GM12878 (cell line): ENCODE data around the gene ADAMTSL2.

Source experiments
- BCLAF1 ChIP-seq: fragments of 450-650 bp; IDR thresholded peaks from 2 replicates; pipeline ENCODE4 v1.6.1; 2017; ENCODE audit warnings: antibody characterized with exemption, mild to moderate bottlenecking, moderate library complexity
- BRCA1 ChIP-seq: IDR thresholded peaks from 2 replicates; pipeline ENCODE4 v1.6.1; 2011; ENCODE audit warnings: low read depth, low read length, improper control_type of control experiment
- CEBPB ChIP-seq, 2 experiments: fragments of 150-350 bp in 1 of 2; IDR thresholded peaks; 2 replicates each; pipeline ENCODE4 v1.6.1; 2012 to 2014; ENCODE audit warnings: low read depth in 2 of 2, low read length in 2 of 2, borderline replicate concordance in 1 of 2, inconsistent platforms in 1 of 2
- EP300 ChIP-seq, 2 experiments: fragments of 150-350 bp in 1 of 2; IDR thresholded peaks; 2 replicates each; pipeline ENCODE4 v1.6.1; 2011 to 2012; ENCODE audit warnings: low read depth in 2 of 2, low read length in 2 of 2, borderline replicate concordance in 1 of 2, improper control_type of control experiment in 1 of 2, inconsistent platforms in 1 of 2; ENCODE audit not compliant: control insufficient read depth in 1 of 2
- POLR2A ChIP-seq: IDR thresholded peaks from 2 replicates; pipeline ENCODE4 v1.6.1; 2011; ENCODE audit warnings: low read depth, mild to moderate bottlenecking, low read length
- SPI1 ChIP-seq: IDR thresholded peaks from 2 replicates; pipeline ENCODE4 v1.6.1; 2011; ENCODE audit warnings: low read depth, mild to moderate bottlenecking, low read length, moderate library complexity, borderline replicate concordance; ENCODE audit not compliant: insufficient read depth
- TCF12 ChIP-seq: IDR thresholded peaks from 2 replicates; pipeline ENCODE4 v1.6.1; 2011; ENCODE audit warnings: low read depth, mild to moderate bottlenecking, low read length

GRCh38 chr9:133536080-133536479 lies 1.6 kb downstream of the ADAMTSL2 start:
- TF ChIP-seq TCF12 (no peak), EP300 (IDR thresholded peaks at IDR 0.05; ENCODE audit: borderline replicate concordance in 1 of 2, control insufficient read depth in 1 of 2, low read depth in 2 of 2, low read length in 2 of 2) (no peak), POLR2A (no peak), BCLAF1 (no peak), BRCA1 (no peak), CEBPB (IDR thresholded peaks at IDR 0.05; ENCODE audit: borderline replicate concordance in 1 of 2, low read depth in 2 of 2, low read length in 2 of 2) (no peak), SPI1 (no peak)
